Peyer's patch (tissue), 4 donors: ENCODE measurements around the gene AKTIP. TPM values are rescaled to one million over a fixed set of nuclear protein-coding genes. Genes with fewer than 3 reads are reported as not detected.

Experiments used
- DNase-seq, 3 donors: peaks; one replicate each; pipeline ENCODE4 v3.0.0-alpha.2; 2017 to 2019
- H3K27ac ChIP-seq, 4 donors: fragments of 200-600 bp; sonication (generic); one replicate each; pipeline ENCODE4 v1.5.1; 2016 to 2019
- H3K27me3 ChIP-seq, 2 donors: fragments of 200-600 bp; sonication (generic); one replicate each; pipeline ENCODE4 v1.5.1; 2019
- H3K36me3 ChIP-seq, 3 donors: fragments of 200-600 bp; sonication (generic); one replicate each; pipeline ENCODE4 v1.5.1; 2016 to 2019
- H3K4me1 ChIP-seq, 4 donors: fragments of 200-600 bp; sonication (generic); one replicate each; pipeline ENCODE4 v1.5.1; 2016 to 2019
- H3K4me3 ChIP-seq, 4 donors: fragments of 200-600 bp; sonication (generic); 1 replicate in 3 of 4; 2 replicates in 1 of 4; pipeline ENCODE4 v1.5.1; 2016 to 2019; ENCODE audit warnings: mild to moderate bottlenecking in 1 of 4
- H3K9me3 ChIP-seq, 4 donors: fragments of 200-600 bp; sonication (generic); one replicate each; pipeline ENCODE4 v1.5.1; 2016 to 2019; ENCODE audit warnings: mild to moderate bottlenecking in 1 of 4
- POLR2A ChIP-seq, 2 donors: fragments of 450-650 bp; IDR thresholded peaks; one replicate each; pipeline ENCODE4 v1.5.1; 2017; ENCODE audit warnings: antibody characterized with exemption in 2 of 2, mild to moderate bottlenecking in 2 of 2, moderate library complexity in 2 of 2
- total RNA-seq, 4 donors: library from RNA; depleted of rRNA; stranded (reverse); fragments of >200 nt; gene quantifications; one replicate each; pipeline ENCODE4 v1.1.0, GENCODE V29; 2016
- TF ChIP-seq, protein P1 (sequence below), 6 experiments: fragments of 450-650 bp in 4 of 6; fragments of 200-600 bp in 2 of 6; sonication (generic) in 1 of 6; IDR thresholded peaks; one replicate each; pipeline ENCODE4 v1.5.1; 2017 to 2019; ENCODE audit warnings: antibody characterized with exemption in 6 of 6, mild to moderate bottlenecking in 3 of 6, moderate library complexity in 1 of 6

The AKTIP gene
- total RNA-seq, 4 donors from 2014 or later: 34.6 to 83.5 (median 43.6) TPM

DNA sequence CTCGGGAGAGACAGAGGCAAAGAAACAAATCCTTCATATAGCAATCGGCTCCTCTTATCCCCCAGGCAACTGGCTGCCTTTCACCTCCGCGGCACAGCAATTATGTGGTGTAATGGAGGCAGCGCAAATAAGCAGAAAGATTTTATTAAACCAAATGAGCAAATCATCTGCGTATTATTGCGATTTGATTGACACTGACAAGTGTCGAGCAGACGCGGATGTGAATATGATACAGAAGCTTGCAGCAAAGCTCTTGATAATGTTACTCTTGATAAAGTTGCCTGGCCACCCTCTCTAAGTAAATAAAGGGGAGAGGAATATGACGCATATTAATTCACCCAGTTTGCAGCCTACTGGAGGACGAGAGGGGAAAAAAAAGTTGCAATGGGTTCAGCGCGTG is 26.5 kb upstream of the AKTIP start:
- DNase-seq: no peak
- Histone ChIP-seq H3K4me1 (no peaks in the 10 kb centered on the region), H3K36me3 (no peaks in the 10 kb centered on the region), H3K4me3 (no peak overlapping the region), H3K27ac (no peak overlapping the region), H3K27me3 (no peaks in the 10 kb centered on the region), H3K9me3 (no peaks in the 10 kb centered on the region)
- no peak for TF ChIP-seq POLR2A (IDR thresholded peaks at IDR 0.05)
- TF ChIP-seq, protein P1, sequence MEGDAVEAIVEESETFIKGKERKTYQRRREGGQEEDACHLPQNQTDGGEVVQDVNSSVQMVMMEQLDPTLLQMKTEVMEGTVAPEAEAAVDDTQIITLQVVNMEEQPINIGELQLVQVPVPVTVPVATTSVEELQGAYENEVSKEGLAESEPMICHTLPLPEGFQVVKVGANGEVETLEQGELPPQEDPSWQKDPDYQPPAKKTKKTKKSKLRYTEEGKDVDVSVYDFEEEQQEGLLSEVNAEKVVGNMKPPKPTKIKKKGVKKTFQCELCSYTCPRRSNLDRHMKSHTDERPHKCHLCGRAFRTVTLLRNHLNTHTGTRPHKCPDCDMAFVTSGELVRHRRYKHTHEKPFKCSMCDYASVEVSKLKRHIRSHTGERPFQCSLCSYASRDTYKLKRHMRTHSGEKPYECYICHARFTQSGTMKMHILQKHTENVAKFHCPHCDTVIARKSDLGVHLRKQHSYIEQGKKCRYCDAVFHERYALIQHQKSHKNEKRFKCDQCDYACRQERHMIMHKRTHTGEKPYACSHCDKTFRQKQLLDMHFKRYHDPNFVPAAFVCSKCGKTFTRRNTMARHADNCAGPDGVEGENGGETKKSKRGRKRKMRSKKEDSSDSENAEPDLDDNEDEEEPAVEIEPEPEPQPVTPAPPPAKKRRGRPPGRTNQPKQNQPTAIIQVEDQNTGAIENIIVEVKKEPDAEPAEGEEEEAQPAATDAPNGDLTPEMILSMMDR (IDR thresholded peaks at IDR 0.05): no peak

DNA sequence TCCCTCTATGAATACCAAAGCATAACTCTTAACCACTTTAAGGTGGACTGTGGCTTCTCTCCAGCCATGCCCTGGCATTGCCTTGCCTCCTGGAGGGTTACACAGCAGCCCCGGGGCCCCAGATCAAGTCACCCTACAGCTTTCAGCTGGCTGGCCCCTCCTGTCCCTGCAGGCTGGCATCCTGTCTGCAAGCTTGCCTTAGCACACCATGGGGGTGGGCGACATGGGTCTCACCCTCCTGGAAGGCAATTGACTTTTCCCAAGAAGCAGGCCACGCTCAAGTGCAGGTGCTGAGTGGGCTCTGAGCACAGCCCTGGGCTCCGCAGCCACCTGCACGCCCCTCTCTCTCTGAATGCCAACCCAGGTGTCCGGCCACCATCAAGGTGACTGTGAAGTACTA is 25.8 kb upstream of the AKTIP start:
- Histone ChIP-seq H3K4me1 (no peaks in the 10 kb centered on the region), H3K36me3 (no peaks in the 10 kb centered on the region), H3K9me3 (no peaks in the 10 kb centered on the region), H3K27me3 (no peaks in the 10 kb centered on the region), H3K4me3 (no peak overlapping the region), H3K27ac (no peak overlapping the region)
- no peak for DNase-seq
- no peak for TF ChIP-seq POLR2A (IDR thresholded peaks at IDR 0.05)
- TF ChIP-seq, protein P1 (IDR thresholded peaks at IDR 0.05): no peak

DNA sequence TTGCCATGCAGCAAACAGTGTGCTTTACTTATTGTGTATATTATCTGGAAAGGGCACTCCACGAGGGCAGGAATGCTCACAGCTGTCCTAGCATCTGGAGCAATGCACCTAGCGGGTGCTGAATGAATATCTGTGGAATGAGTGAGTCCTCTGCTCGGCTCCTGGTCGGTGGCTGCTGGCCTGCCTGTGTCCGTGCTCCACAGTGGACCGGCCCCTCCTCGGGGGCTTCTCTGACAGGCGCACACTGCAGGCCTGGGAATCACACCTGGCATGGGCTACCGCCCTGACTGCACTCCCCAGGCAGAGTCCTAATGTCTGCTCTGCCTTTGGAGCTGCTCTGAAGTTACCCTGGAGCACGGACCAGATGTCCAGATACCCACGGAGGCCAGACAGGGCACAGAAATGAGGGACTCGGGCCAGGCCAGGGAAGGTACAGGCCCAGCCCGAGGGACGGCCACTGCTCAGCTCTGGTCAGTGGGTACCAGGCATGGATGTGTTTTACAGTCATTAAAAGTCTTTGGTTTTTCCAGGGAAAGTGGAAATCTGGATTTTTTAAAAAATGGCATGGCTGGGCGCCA is 21.1 kb upstream of the AKTIP start:
- no peak for DNase-seq
- Histone ChIP-seq H3K4me3 (no peak overlapping the region), H3K27ac (no peak overlapping the region), H3K36me3 (no peaks in the 10 kb centered on the region), H3K9me3 (no peaks in the 10 kb centered on the region), H3K27me3 (no peaks in the 10 kb centered on the region), H3K4me1 (peaks cover 0 to 7% (median 0%) of the 10 kb centered on the region in 4 donors)
- no peak for TF ChIP-seq POLR2A (IDR thresholded peaks at IDR 0.05)
- TF ChIP-seq, protein P1 (IDR thresholded peaks at IDR 0.05): no peak

DNA sequence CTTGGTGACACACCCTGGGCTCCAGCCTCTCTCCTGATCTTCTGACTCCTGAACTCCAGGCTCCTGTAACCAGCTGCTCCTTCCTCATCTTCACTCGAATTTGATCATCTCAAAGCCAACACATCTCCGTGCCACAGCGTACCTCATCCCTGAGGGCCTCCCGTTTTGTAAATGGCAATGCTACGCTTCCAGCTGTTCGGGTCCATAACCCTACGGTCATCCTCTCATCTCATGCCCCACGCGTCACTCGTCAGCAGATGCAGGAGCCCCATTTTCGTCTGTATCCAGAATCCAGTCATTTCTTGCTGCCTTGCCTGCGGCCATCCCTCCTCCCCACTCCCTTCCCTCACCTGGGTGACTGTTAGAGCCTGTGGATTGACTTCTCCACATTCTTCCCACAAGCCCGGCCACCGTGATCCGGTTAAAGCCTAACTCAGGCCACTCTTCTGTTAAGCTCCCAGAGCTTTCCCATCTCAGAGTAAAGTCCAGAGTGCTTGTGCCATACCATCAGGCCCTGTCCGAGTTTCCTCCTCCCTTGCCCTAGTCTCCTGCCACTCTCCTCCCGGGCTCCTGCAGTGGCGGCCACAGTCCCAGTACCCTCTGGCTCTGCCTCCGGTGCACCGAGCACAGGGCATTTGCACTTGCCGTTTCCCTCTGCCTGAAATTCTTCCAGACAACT is 20.3 kb upstream of the AKTIP start:
- H3K4me1 ChIP-seq: peaks cover 0 to 8% (median under 1%) of the 10 kb centered on the region in 4 donors
- H3K9me3 ChIP-seq: no peaks in the 10 kb centered on the region
- H3K27me3 ChIP-seq: no peaks in the 10 kb centered on the region
- no peak for DNase-seq
- TF ChIP-seq POLR2A (IDR thresholded peaks at IDR 0.05): no peak
- TF ChIP-seq, protein P1 (IDR thresholded peaks at IDR 0.05): no peak
- H3K36me3 ChIP-seq: no peaks in the 10 kb centered on the region
- no peak overlapping the region for H3K27ac ChIP-seq
- H3K4me3 ChIP-seq: no peak overlapping the region

DNA sequence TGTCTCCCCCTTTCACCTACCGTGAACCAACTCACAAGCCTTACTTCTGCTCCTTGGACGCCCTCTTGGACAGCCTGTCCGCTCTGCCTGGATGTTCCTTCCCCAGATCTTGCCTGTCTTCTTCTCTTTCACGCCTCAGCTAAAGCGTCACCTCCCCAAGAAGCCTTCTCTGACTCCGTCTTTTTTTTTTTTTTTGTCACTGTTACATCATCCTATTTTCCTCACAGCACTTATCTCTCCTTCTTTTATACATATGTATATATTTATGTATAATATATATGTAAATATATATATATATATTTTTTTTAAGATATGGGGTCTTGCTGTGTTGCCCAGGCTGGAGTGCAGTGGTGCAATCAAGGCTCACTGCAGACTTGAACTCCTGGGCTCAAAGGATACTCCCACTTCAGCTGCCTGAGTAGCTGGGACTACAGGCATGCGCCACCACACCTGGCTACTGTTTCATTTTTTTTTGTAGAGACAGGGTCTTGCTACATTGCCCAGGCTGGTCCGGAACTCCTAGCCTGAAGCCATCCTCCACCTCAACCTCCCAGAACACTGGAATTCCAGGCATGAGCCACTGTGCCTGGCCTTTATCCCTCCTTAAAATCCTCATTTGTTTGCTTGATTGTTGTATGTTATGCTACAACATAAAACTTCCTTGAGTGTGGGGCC is 16.5 kb upstream of the AKTIP start:
- Histone ChIP-seq H3K9me3 (no peaks in the 10 kb centered on the region), H3K4me1 (peaks cover 0 to 12% (median 2%) of the 10 kb centered on the region in 4 donors), H3K4me3 (peak overlapping the region in 1 of 4 donors; percentile 9), H3K27ac (peak overlapping the region in 2 of 4 donors; percentile 57 to 65), H3K27me3 (no peaks in the 10 kb centered on the region), H3K36me3 (no peaks in the 10 kb centered on the region)
- DNase-seq: no peak
- TF ChIP-seq, protein P1 (IDR thresholded peaks at IDR 0.05): no peak
- no peak for TF ChIP-seq POLR2A (IDR thresholded peaks at IDR 0.05)
